HG03342 (cell line): Measurements from ENCODE around the gene ASB9.
"Not testable (repeated sequence)": the region's sequence is repeated elsewhere in the genome, so short reads cannot be mapped to it uniquely, and the experiment has no call there.

Experiments used
- ATAC-seq: cut with Tn5 transposase; IDR thresholded peaks from one replicate; pipeline ENCODE4 v1.9.1; 2021; ENCODE audit warnings: mild to moderate bottlenecking, moderate library complexity; ENCODE audit not compliant: unreplicated experiment

ASB9 gene, protein sequence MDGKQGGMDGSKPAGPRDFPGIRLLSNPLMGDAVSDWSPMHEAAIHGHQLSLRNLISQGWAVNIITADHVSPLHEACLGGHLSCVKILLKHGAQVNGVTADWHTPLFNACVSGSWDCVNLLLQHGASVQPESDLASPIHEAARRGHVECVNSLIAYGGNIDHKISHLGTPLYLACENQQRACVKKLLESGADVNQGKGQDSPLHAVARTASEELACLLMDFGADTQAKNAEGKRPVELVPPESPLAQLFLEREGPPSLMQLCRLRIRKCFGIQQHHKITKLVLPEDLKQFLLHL

DNA sequence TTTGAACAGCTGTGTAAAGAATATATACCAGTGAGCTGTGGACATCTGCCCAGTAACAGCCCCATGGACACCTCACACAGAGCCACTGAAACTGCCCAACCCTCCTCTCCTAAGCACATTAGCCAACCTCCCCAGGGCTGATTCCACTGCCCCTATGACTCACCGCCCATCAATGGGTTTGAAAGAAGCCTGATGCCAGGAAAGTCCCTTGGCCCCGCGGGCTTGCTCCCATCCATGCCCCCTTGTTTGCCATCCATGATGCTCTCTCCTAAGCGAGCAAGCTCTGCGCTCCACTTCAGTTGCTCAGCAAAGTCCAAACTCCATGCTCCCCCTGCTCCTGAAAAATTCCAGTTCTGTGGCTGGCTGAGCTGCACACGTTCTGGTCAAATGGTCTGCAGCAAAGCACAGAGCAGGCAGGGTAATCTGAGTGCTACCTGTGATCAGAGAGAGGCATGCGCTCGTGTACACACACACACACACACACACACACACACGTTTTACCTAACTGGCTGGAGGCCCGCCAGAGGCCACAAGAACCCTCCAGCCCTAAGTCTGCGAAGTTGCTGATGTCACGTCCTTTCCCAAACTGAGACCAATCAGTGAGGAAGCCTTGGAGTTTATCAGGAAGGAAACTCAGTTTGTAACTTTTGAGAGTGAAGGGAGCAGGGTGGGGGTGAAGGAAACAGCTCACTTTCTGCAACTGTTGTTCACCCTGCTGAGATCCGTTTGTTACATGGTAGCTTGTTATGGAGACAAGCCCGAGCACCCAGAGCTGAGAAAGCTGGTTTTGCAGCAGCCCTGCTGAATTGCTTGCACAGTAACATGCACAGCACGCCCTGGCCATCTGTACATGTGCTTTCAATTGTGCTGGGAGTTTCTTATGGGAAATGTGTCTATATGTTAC lies at the start of gene ASB9:
Gene ASB9, minus strand, starts transcription at position 466 of the 904 bp plus-strand sequence. Its CDS starts 209 bp downstream, at position 257.
- ATAC-seq, result no peak

DNA sequence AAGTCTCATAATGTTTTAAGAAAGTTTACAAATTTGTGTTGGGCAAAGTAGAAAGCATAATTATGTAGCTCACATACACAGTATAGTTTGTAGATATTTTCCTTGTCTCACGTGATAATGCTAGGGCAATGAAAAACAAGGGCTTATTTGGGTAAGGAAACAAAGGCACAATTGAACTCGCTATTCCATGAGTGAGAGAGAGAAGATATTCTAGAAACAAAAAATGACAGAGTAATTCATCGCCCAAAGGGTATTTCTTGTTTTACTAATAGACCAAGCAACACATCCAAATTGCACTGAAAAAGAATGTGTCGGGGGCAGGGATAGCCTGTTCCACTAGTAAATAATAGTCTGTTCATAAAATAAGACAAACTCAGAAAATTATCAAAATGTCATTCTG lies 49.2 kb upstream of the ASB9 start:
- ATAC-seq, result no peak

DNA sequence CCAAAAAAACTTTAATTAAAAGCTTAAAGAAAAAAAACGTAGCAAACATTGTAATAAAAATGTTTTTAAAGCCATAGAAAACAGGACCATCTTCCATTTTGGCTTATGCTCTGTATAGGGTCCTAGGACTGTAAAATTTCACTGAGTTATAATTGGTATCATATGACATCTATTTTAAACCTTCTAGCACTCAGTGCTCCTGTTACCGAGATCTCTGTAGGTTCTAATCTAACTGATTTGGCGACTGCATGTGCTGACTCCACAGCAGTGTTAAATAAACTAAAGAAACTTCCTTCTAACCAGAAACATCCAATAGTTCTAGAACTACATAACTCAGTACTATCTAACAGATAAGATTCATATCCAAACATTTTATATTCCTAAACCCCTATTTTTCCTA lies 45.6 kb upstream of the ASB9 start, which contains the start of gene ASB11:
Gene ASB11, minus strand, starts transcription at position 132 of the 400 bp plus-strand sequence. Its CDS starts 35 bp downstream, at position 97.
- no peak for ATAC-seq

DNA sequence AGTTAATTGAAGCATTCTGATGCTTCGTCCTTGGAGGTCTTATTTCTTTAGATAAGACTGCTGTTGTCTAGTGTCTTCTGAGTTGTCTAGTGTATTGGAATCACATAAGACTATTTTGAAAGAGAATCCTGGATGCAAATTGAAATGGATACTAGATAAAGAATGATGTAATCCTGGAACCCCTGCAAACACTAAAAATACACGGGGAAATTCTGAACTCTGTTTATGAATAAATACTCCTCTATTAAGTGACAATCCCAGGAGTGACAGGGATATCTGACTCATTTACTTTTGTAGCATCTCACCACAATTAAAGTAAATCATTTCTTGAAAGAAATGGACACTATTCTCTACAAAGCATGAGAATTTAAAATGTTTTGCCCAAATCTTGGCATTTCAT lies 44.6 kb upstream of the ASB9 start:
- no peak for ATAC-seq

DNA sequence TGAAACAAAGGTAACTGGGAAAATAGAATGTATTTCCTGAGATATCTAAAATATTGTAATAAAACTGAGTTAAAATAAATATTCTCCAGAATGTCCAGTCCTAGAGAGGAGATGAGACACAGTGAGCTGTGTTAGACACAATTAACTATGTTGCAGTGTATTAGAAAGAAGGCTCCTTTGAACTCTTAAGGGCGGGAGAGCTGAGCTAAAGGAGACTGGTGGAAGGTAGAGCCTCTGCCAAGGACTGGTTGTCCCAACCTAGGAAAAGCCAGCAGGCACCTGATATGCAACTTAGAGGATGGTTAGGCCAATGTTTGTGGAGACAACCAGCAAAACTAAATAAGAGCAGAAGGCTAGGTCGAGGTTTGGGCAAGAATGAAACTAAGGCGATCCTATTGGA lies 41.2 kb upstream of the ASB9 start:
- ATAC-seq, result no peak

DNA sequence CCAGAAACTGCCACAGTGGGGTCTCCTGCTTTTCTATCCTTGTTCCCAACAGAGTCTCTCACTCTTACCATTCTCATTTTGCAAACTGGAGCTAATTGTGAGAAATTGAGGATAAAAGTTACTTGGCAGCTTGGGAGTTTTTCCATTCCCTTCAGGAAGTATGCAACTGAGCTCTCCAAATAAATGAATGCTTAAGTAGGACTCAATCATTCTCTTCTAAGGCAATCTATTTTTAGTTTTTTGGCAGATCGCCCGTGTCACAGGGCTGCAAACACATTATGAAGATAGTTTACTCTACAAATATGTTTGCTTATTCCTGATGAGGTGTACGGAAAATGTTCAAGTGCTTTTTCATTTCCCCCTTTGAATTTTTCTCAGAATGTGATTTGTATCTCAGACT lies 40.2 kb upstream of the ASB9 start:
- ATAC-seq, result no peak

DNA sequence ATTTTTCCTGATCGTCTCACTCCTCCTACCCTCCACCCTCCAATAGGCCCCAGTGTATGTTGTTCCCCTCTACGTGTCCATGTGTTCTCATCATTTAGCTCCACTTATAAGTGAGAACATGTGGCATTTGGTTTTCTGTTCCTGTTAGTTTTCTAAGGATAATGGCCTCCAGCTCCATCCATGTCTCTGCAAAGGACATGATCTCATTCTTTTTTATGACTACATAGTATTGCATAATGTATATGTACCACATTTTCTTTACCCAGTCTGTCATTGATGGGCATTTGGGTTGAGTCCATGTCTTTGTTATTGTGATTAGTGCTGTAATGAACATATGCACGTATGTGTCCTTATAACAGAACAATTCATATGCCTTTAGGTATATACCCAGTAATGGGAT lies 36.0 kb upstream of the ASB9 start:
- not testable (repeated sequence) for ATAC-seq

DNA sequence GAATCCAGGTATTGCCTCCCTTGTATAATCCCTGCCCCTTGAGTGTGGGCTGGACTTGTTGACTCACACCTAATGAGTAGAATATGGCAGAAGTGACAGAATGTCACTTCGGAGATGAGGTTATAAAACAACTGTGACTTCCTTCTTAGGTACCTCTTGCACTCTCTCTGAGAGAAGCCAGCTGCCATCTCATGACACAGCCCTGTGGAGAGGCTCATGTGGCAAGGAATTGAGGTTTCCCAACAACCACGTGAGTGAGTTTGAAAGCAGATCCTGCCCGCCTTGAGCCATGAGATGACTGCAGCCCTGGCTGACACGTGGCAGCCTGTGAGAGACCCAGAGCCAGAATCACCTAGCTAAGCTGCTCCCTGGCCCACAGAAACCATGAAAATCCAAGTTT lies 32.0 kb upstream of the ASB9 start:
- no peak for ATAC-seq

DNA sequence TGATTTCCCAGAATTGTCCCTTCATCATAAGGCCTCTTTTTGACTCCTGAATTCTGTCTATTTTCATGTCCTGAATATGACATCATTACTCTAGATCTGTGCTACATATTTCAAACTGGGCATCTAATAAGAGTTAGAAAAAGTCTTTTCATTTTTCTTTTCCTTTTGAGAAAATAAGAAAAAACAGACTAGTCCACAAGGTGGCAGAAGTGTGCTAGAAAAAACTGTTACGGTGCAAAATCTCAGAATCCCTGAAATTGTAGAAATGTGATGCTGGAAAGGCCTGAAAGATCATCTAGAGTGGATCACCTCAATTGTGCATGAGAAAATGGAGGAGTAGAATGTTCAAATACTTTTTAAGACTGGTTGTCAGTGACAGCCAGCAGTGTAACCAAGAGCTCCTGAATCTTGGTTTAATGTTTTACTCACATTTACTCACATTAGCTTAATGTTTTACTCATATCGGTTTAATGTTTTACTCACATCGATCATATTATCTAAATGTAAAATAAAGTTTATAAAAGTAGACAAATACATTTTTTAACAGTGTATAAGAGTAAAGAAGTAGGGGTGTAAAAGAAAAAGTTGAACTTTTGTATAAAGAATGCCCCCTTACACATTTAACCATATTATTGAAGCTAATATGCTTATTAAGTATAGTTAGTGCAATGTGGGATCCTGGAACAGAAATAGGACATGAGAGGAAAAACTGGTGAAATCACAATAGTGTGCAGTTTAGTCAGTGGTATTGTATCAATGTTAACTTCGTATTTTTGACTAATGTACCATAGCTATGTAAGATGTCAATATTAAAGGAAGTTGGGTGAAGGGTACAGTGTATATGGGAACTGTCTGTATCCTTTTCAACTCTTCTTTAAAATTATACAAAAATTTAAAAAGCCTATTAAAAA lies 30.3 kb upstream of the ASB9 start:
- no peak for ATAC-seq

DNA sequence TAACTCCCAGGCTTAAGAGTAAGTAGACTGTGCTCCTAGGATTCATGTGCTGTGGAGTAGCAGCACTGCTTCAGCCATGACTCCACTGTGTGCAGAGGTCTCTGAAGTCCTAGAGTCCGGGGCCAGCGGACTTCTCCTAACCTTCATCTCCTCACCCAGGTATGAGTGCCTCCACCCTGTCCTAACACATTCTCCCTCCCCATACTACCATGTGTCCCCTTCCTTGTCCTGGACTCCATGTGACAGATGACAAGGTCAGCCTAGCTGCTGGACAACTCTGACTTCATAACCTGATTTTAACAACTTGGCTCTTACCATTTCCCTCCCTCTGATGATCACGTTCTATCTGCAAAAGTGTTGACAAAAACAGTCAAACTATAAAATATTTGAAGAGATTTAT lies 28.9 kb upstream of the ASB9 start:
- ATAC-seq, result no peak

DNA sequence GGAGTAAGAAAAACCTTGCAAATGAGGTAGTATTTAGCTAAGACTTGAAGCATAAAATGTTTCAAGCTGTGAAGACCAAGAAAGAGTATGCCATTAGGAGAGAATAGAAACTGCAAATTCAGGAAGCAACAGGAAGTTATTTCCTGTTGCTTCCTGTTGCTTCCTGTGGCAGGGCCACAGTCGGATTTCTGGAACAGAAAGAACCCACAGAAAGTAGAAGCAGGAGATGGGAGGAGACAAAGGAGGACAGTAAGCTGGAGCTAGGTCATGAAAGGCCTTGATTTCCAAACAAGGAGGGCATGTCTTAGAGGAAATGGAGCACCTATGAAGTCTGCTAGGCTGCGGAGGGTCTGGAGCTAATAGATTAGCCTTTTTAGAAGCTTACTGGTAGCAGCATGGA lies 28.3 kb upstream of the ASB9 start:
- no peak for ATAC-seq

DNA sequence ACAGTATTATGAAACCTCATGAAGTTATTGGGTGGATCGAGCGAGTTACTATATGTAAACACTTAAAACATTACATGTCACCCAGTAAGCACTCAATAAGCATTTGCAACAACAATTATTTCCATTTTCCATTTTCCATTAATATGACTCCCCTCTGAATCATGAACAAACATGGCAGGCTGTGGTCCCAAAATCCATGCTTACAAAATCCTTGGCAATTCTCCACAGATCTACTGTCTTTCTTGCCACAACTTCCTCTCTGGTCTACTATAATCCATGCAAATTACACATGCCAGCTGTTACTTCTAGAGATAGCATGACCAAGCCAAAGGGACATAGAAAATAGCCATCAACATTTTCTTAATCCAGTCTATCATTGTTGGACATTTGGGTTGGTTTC lies 23.6 kb upstream of the ASB9 start:
- no peak for ATAC-seq

DNA sequence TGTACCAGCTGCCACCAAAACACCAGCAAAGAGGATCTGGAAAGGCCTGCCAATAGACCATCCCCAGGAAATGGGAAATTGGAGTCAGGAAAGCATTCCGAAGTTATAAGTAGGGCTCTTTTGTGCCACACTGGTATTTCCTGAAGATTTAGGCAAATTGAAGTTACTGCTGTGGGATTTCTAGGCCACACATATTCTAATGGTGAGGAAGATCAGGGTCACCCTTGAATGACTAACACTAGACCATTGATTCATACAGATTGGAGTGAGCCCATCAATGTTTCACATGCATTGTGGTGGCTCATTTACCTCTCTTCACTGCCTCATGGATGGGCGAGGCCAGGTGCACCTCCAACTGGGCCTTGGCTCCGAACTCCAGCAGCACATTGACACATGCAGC lies 23.0 kb upstream of the ASB9 start:
- no peak for ATAC-seq

DNA sequence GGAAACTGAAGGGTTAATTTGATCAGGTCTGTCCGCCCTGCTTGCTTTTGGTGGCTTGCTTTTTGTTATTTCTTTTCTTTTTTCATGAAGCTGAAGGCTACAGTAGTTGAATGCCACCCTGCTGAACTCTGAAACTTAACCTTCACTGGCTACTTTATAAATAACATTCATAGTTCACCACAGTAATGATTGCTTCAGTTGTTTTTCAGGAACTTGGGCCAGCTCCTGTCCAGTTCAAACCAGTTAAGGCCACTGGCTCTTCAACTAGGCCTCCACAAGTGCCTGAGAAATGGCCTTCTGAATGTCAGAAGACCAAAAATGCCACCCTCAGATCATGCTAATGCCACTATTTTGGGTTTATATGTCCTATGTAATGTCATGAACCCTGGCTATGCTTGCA lies 7.7 kb upstream of the ASB9 start:
- ATAC-seq, result no peak

DNA sequence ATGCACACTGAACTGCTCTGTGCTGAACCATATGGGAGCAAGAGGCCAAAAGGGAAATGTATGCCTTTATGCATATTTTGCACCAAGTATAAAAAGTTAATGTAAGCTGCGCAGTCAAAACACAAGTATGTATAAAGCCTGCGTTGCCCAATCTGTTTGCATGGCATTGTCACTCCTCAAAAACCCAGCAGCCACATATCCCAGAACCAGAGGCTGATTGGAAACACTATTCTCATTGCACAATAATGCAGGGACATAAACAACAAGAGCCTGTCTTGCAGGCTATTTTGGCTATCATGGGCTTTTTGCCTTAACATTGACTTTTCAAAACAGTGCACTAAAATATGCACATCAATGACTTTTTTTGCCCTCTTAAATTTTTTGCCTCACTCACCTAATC lies 5.1 kb upstream of the ASB9 start:
- ATAC-seq, result no peak

DNA sequence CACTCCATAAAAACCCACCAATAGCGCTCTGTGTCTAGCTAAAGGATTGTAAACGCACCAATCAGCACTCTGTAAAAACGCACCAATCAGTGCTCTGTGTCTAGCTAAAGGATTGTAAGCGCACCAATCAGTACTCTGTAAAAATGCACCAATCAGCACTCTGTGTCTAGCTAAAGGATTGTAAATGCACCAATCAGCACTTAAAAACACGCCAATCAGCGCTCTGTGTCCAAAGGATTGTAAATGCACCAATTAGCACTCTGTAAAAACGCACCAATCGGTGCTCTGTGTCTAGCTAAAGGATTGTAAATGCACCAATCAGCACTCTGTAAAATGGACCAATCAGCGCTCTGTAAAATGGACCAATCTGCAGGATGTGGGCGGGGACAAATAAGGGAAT lies 3.4 kb upstream of the ASB9 start:
- not testable (repeated sequence) for ATAC-seq

DNA sequence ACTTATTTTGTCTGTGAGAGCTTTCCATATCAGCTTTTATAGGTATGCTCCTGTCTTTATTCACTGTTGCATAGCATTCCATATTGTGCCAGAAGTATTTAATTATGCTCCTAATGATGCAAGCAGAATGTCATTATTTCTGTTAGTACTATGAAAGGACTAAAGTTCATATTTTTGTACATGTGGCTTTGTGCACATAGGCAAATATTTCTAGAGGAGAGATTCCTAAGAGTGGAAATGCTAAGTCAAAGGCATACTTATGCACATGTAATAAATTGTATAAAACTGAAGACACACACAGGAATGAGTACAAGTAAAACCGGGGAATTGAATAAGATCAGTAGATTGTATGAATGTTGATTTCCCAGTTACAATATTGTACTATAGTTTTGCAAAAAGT lies 1.9 kb upstream of the ASB9 start:
- no peak for ATAC-seq

DNA sequence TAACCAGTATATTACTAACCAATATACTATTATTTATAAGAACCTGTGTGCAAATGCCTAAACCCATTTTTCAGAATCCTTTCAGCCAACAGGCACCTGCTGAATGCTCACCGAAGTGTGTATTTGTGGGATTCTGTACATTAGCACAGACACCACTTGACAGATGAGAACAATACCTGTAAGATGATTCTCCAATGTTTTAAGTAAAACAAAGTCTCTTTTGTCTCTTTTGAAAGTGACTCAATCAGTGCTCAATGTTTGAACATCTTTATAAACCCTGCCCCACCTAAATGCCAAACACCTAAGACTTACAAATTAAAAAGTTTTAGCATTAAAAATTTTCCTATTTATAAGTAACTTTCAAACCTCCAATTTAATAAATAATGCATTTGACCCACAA lies 763 bp downstream of the ASB9 start:
- ATAC-seq, result no peak

DNA sequence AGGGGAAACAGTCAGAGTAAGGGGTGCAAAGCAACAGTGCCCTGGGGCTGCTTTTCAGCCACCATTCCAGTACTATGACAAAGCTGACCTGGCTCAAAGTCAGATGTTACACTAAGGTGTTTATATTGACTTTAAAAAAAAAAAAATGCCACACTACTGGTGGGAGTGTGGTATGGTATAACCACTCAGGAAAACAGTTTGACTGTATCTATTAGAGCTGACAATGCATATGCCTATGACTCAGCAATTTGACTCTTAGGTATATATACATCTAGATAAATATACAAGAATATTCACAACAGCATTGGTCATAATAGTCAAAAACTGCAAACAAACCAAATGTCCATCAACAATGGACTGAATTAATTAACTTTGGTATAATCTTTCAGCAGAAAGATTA lies 15.0 kb downstream of the ASB9 start:
- no peak for ATAC-seq

DNA sequence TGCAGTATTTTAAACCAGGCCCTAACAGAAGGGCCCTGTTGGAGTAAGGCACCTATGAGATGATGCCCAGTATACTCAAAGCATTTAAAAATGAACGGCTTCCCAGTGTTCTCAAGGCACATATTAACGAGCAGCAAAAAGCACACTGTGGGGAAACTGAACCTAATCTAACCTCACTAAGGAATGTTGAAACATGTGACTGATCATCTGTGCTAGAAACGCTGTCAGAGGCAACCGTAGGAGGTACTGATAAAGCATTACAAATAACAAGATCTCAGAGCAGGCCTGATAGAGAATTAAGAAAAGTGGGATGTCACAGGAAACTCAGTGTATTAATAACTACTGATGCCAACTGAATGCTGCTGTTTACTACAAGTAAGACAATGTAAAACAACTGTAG lies 24.0 kb downstream of the ASB9 start:
- no peak for ATAC-seq

DNA sequence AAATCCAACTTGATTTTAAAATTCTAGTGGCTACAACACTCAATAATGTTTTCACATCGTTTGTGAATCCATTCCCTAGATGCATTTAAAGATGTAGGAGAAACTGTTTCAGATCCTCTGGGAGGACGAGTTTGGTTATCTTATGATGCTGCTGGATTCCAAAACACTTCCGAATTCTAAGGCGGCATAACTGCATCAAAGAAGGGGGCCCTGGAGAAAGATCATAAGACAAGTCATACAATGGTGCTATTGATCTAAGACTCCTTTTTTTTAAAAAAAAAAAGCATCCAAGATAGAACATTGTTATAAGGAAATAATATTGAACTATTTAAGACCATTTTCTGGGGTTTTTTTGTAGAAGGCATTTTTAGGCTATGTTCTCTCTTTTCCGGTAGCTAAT lies 25.5 kb downstream of the ASB9 start:
- ATAC-seq, result no peak
